Osteoblast (primary cell): ENCODE measurements around the gene GNRH2. TPM values are rescaled to one million over a fixed set of nuclear protein-coding genes. Genes with fewer than 3 reads are reported as not detected.
A peak's percentile ranks its signal among the peaks of the same experiment; 100 is the strongest.

Source experiments
- DNase-seq: peaks from one replicate; pipeline ENCODE4 v3.0.0; 2011; ENCODE audit warnings: low spot score, mixed read lengths; ENCODE audit not compliant: insufficient read length; ENCODE audit errors: missing footprints
- H2AFZ ChIP-seq: 2 replicates; pipeline ENCODE4 v1.6.0; 2011; ENCODE audit warnings: mild to moderate bottlenecking, low read length
- H3K27ac ChIP-seq: 2 replicates; pipeline ENCODE4 v1.5.1; 2011; ENCODE audit warnings: mild to moderate bottlenecking, low read depth, low read length, moderate library complexity
- H3K27me3 ChIP-seq: 2 replicates; pipeline ENCODE4 v1.6.0; 2012; ENCODE audit warnings: mild to moderate bottlenecking, control low read depth, inconsistent platforms, low read length, moderate library complexity; ENCODE audit not compliant: insufficient read depth
- H3K36me3 ChIP-seq: 2 replicates; pipeline ENCODE4 v1.5.1; 2011; ENCODE audit warnings: mild to moderate bottlenecking, low read length, control low read depth, moderate library complexity; ENCODE audit not compliant: insufficient read depth
- H3K4me1 ChIP-seq: 2 replicates; pipeline ENCODE4 v1.5.1; 2011; ENCODE audit warnings: mild to moderate bottlenecking, low read length, control low read depth, moderate library complexity; ENCODE audit not compliant: insufficient read depth
- H3K4me2 ChIP-seq: 2 replicates; pipeline ENCODE4 v1.6.0; 2011; ENCODE audit warnings: mild to moderate bottlenecking, low read length; ENCODE audit not compliant: insufficient read depth
- H3K4me3 ChIP-seq: fragments of 200-600 bp; sonication (generic); 3 replicates; pipeline ENCODE4 v1.5.1; 2012; ENCODE audit warnings: mild to moderate bottlenecking, low read length, inconsistent platforms; ENCODE audit not compliant: insufficient read depth
- H3K79me2 ChIP-seq: 2 replicates; pipeline ENCODE4 v1.6.0; 2012; ENCODE audit warnings: mild to moderate bottlenecking, low read length, control low read depth, inconsistent platforms; ENCODE audit not compliant: insufficient read depth
- H3K9me3 ChIP-seq: 2 replicates; pipeline ENCODE4 v1.5.1; 2011; ENCODE audit warnings: low read depth, low read length, control low read depth
- H4K20me1 ChIP-seq: 2 replicates; pipeline ENCODE4 v1.6.0; 2012; ENCODE audit warnings: mild to moderate bottlenecking, low read length, control low read depth; ENCODE audit not compliant: insufficient read depth
- CTCF ChIP-seq: IDR thresholded peaks from 2 replicates; pipeline ENCODE4 v1.5.1; 2011; ENCODE audit warnings: mild to moderate bottlenecking, low read depth, low read length, moderate library complexity; ENCODE audit errors: extremely low read depth
- total RNA-seq: library from RNA; depleted of rRNA; stranded (reverse); fragments of >200 nt; gene quantifications from 2 replicates; pipeline ENCODE4 v1.2.3, GENCODE V29; 2012

The GNRH2 gene
- total RNA-seq, 1 donor = not detected

GRCh38 chr20:3084986-3085360 is 41.6 kb downstream of the GNRH2 start:
- DNase-seq = peak; percentile 90
- Histone ChIP-seq H3K9me3 (no peaks in the 10 kb centered on the region), H3K27ac (no peak overlapping the region), H3K4me2 (no peak overlapping the region), H3K27me3 (peaks cover 34% of the 10 kb centered on the region), H4K20me1 (no peaks in the 10 kb centered on the region), H3K4me3 (no peak overlapping the region), H3K36me3 (no peaks in the 10 kb centered on the region), H3K79me2 (no peaks in the 10 kb centered on the region), H3K4me1 (peaks cover 10% of the 10 kb centered on the region), H2AFZ (no peak overlapping the region)
- TF ChIP-seq CTCF = no peak

GRCh38 chr20:3085571-3086072 is 42.2 kb downstream of the GNRH2 start:
- Histone ChIP-seq H3K9me3 (no peaks in the 10 kb centered on the region), H4K20me1 (no peaks in the 10 kb centered on the region), H3K4me2 (no peak overlapping the region), H2AFZ (no peak overlapping the region), H3K27me3 (peaks cover 38% of the 10 kb centered on the region), H3K27ac (no peak overlapping the region), H3K79me2 (no peaks in the 10 kb centered on the region), H3K4me3 (no peak overlapping the region), H3K4me1 (peaks cover 9% of the 10 kb centered on the region), H3K36me3 (no peaks in the 10 kb centered on the region)
- no peak for TF ChIP-seq CTCF
- DNase-seq = peak; percentile 91

GRCh38 chr20:3088031-3088430 is 44.6 kb downstream of the GNRH2 start:
- no peak overlapping the region for H2AFZ ChIP-seq
- H3K27ac ChIP-seq = no peak overlapping the region
- no peaks in the 10 kb centered on the region for H3K79me2 ChIP-seq
- H3K27me3 ChIP-seq = peaks cover 40% of the 10 kb centered on the region
- no peak overlapping the region for H3K4me2 ChIP-seq
- H3K9me3 ChIP-seq = no peaks in the 10 kb centered on the region
- H3K36me3 ChIP-seq = no peaks in the 10 kb centered on the region
- H3K4me3 ChIP-seq = no peak overlapping the region
- no peak for TF ChIP-seq CTCF
- H4K20me1 ChIP-seq = no peaks in the 10 kb centered on the region
- DNase-seq = peak; percentile 80
- H3K4me1 ChIP-seq = no peaks in the 10 kb centered on the region

- Histone ChIP-seq H3K27ac (no peak overlapping the region), H3K4me2 (no peak overlapping the region), H3K36me3 (no peaks in the 10 kb centered on the region), H2AFZ (no peak overlapping the region), H4K20me1 (no peaks in the 10 kb centered on the region), H3K27me3 (peaks cover 26% of the 10 kb centered on the region), H3K4me3 (no peak overlapping the region), H3K4me1 (no peaks in the 10 kb centered on the region), H3K9me3 (no peaks in the 10 kb centered on the region), H3K79me2 (no peaks in the 10 kb centered on the region)
- DNase-seq = no peak
- no peak for TF ChIP-seq CTCF
Measured at GRCh38 chr20:3090565-3090964, 47.1 kb downstream of the GNRH2 start.
